Neural progenitor cell (in vitro differentiated cells): ENCODE data around the gene PTPRA. TPM values are rescaled to one million over a fixed set of nuclear protein-coding genes. Genes with fewer than 3 reads are reported as not detected.
A peak's percentile ranks its signal among the peaks of the same experiment; 100 is the strongest.

Experiments used
- DNase-seq: peaks from one replicate; pipeline ENCODE4 v3.0.0-alpha.2; 2016; ENCODE audit warnings: low spot score
- H2AFZ ChIP-seq: fragments of 200-600 bp; sonication (generic); replicated peaks from 2 replicates; pipeline ENCODE4 v1.6.1; 2016; ENCODE audit warnings: antibody characterized with exemption
- H3F3A ChIP-seq: fragments of 200-600 bp; sonication (generic); 2 replicates; pipeline ENCODE4 v1.6.1; 2016; ENCODE audit warnings: antibody characterized with exemption, low read depth
- H3K27ac ChIP-seq: fragments of 200-600 bp; sonication (generic); 2 replicates; pipeline ENCODE4 v1.5.1; 2016; ENCODE audit warnings: mild to moderate bottlenecking
- H3K27me3 ChIP-seq: fragments of 200-600 bp; sonication (generic); 2 replicates; pipeline ENCODE4 v1.6.1; 2016; ENCODE audit warnings: mild to moderate bottlenecking, moderate library complexity
- H3K36me3 ChIP-seq: fragments of 200-600 bp; sonication (generic); 2 replicates; pipeline ENCODE4 v1.5.1; 2016
- H3K4me1 ChIP-seq: fragments of 200-600 bp; sonication (generic); 2 replicates; pipeline ENCODE4 v1.6.1; 2016; ENCODE audit warnings: mixed run types
- H3K4me2 ChIP-seq: fragments of 200-600 bp; sonication (generic); 2 replicates; pipeline ENCODE4 v1.6.1; 2016
- H3K4me3 ChIP-seq: fragments of 200-600 bp; sonication (generic); 2 replicates; pipeline ENCODE4 v1.5.1; 2016
- H3K79me2 ChIP-seq: fragments of 200-600 bp; sonication (generic); 2 replicates; pipeline ENCODE4 v1.6.1; 2016; ENCODE audit warnings: low read depth
- H3K9ac ChIP-seq: fragments of 200-600 bp; sonication (generic); 2 replicates; pipeline ENCODE4 v1.6.1; 2016
- H3K9me3 ChIP-seq: fragments of 200-600 bp; sonication (generic); 2 replicates; pipeline ENCODE4 v1.5.1; 2016; ENCODE audit warnings: low read depth
- H4K20me1 ChIP-seq: fragments of 200-600 bp; sonication (generic); 2 replicates; pipeline ENCODE4 v1.6.1; 2016; ENCODE audit warnings: low read depth
- H3K27ac Mint-ChIP-seq: 3 replicates; pipeline ENCODE4 v1.8.0; 2021; ENCODE audit warnings: mixed read lengths
- H3K27me3 Mint-ChIP-seq: 2 replicates; pipeline ENCODE4 v1.8.0; 2022; ENCODE audit warnings: low read depth, mild to moderate bottlenecking, inconsistent platforms, moderate library complexity, mixed read lengths; ENCODE audit not compliant: insufficient read depth
- H3K36me3 Mint-ChIP-seq: 3 replicates; pipeline ENCODE4 v1.8.0; 2021; ENCODE audit warnings: mixed read lengths
- H3K4me1 Mint-ChIP-seq: 3 replicates; pipeline ENCODE4 v1.8.0; 2021; ENCODE audit warnings: mixed read lengths
- H3K4me3 Mint-ChIP-seq: 3 replicates; pipeline ENCODE4 v1.8.0; 2021; ENCODE audit warnings: mild to moderate bottlenecking, moderate library complexity, mixed read lengths
- H3K9me3 Mint-ChIP-seq: 3 replicates; pipeline ENCODE4 v1.8.0; 2020; ENCODE audit warnings: mixed read lengths
- EZH2 ChIP-seq: fragments of 200-600 bp; sonication (generic); IDR thresholded peaks from 2 replicates; pipeline ENCODE4 v1.6.1; 2017; ENCODE audit warnings: antibody characterized with exemption, mild to moderate bottlenecking, moderate library complexity
- EZH2phosphoT487 ChIP-seq: fragments of 200-600 bp; sonication (generic); IDR thresholded peaks from 2 replicates; pipeline ENCODE4 v1.6.1; 2017; ENCODE audit warnings: antibody characterized with exemption
- total RNA-seq: library from RNA; depleted of rRNA; stranded (reverse); fragments of >200 nt; gene quantifications from 2 replicates; pipeline ENCODE4 v1.2.3, GENCODE V29; 2015; ENCODE audit warnings: low replicate concordance
- TF ChIP-seq, protein P1 (sequence below): fragments of 200-600 bp; sonication (generic); IDR thresholded peaks from 2 replicates; pipeline ENCODE4 v1.5.1; 2017; ENCODE audit warnings: antibody characterized with exemption, mild to moderate bottlenecking

PTPRA gene
- total RNA-seq, 1 donor from 2014 or later = 77.7 TPM

DNA sequence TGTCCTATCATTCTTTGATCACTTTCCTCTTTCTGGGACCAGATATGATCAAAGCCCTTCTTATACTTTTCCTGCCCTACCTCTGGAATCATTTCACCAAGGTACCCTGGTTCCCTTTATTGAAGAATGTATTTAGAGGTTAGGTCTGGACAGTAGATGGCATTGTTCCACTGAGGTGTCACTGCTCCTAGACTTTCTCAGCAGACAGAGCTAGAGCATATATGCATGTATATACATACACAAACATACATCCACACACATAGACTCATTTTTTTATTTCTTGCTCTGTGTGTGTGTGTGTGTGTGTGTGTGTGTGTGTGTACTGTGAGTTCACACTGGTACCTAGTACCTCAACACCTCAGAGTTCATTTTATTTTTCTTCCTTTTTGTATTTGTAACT, 40.9 kb downstream of the PTPRA start:
- no peak overlapping the region for H2AFZ ChIP-seq
- no peaks in the 10 kb centered on the region for H3K27me3 ChIP-seq
- no peaks in the 10 kb centered on the region for H3K4me1 ChIP-seq
- no peak overlapping the region for H3K27ac Mint-ChIP-seq
- H3K4me1 Mint-ChIP-seq = peaks cover 5% of the 10 kb centered on the region
- no peaks in the 10 kb centered on the region for H3K36me3 ChIP-seq
- no peak overlapping the region for H3K27ac ChIP-seq
- H3K9ac ChIP-seq = no peak overlapping the region
- TF ChIP-seq, protein P1, sequence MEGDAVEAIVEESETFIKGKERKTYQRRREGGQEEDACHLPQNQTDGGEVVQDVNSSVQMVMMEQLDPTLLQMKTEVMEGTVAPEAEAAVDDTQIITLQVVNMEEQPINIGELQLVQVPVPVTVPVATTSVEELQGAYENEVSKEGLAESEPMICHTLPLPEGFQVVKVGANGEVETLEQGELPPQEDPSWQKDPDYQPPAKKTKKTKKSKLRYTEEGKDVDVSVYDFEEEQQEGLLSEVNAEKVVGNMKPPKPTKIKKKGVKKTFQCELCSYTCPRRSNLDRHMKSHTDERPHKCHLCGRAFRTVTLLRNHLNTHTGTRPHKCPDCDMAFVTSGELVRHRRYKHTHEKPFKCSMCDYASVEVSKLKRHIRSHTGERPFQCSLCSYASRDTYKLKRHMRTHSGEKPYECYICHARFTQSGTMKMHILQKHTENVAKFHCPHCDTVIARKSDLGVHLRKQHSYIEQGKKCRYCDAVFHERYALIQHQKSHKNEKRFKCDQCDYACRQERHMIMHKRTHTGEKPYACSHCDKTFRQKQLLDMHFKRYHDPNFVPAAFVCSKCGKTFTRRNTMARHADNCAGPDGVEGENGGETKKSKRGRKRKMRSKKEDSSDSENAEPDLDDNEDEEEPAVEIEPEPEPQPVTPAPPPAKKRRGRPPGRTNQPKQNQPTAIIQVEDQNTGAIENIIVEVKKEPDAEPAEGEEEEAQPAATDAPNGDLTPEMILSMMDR = peak; percentile 14
- TF ChIP-seq EZH2 (no peak), EZH2phosphoT487 (no peak)
- no peaks in the 10 kb centered on the region for H3K27me3 Mint-ChIP-seq
- peaks cover 52% of the 10 kb centered on the region for H3K79me2 ChIP-seq
- H3K4me2 ChIP-seq = no peak overlapping the region
- H4K20me1 ChIP-seq = peaks cover 28% of the 10 kb centered on the region
- H3K36me3 Mint-ChIP-seq = peaks cover 15% of the 10 kb centered on the region
- H3K4me3 Mint-ChIP-seq = no peak overlapping the region
- no peak overlapping the region for H3K4me3 ChIP-seq
- peaks cover 6% of the 10 kb centered on the region for H3F3A ChIP-seq
- peaks cover 9% of the 10 kb centered on the region for H3K9me3 Mint-ChIP-seq
- no peaks in the 10 kb centered on the region for H3K9me3 ChIP-seq
- DNase-seq = no peak

DNA sequence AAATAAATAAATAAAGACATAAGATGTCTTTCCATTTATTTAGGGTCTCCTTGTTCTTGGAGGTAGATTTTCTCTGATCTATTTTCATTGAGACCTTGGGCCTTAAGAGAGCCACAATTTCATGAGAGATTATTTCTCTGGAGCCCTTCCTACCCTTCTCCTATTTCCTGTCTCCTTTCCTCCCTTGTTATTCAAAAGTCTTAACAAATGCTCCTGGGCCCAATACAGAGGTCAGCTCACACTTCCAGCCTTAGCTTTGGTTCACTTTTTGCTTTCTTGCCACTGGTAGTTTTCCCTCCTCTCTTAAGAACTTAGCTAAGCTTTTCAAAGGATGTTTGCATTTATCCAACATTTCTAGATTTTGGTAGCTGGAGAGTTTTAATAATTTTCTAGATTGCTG, 44.0 kb downstream of the PTPRA start:
- Histone ChIP-seq H3K27ac (no peak overlapping the region), H3K36me3 (no peaks in the 10 kb centered on the region), H3K4me1 (no peaks in the 10 kb centered on the region), H3K9me3 (no peaks in the 10 kb centered on the region), H4K20me1 (peaks cover 41% of the 10 kb centered on the region), H3K4me3 (no peak overlapping the region), H3K79me2 (peaks cover 58% of the 10 kb centered on the region), H3K9ac (no peak overlapping the region), H3K27me3 (no peaks in the 10 kb centered on the region), H3F3A (no peaks in the 10 kb centered on the region), H2AFZ (no peak overlapping the region), H3K4me2 (no peak overlapping the region)
- H3K36me3 Mint-ChIP-seq = peaks cover 16% of the 10 kb centered on the region
- no peak overlapping the region for H3K27ac Mint-ChIP-seq
- H3K4me1 Mint-ChIP-seq = peaks cover 16% of the 10 kb centered on the region
- H3K9me3 Mint-ChIP-seq = peaks cover 9% of the 10 kb centered on the region
- no peak overlapping the region for H3K4me3 Mint-ChIP-seq
- peaks cover 2% of the 10 kb centered on the region for H3K27me3 Mint-ChIP-seq
- TF ChIP-seq EZH2 (no peak), EZH2phosphoT487 (no peak)
- TF ChIP-seq, protein P1 = no peak
- DNase-seq = no peak

DNA sequence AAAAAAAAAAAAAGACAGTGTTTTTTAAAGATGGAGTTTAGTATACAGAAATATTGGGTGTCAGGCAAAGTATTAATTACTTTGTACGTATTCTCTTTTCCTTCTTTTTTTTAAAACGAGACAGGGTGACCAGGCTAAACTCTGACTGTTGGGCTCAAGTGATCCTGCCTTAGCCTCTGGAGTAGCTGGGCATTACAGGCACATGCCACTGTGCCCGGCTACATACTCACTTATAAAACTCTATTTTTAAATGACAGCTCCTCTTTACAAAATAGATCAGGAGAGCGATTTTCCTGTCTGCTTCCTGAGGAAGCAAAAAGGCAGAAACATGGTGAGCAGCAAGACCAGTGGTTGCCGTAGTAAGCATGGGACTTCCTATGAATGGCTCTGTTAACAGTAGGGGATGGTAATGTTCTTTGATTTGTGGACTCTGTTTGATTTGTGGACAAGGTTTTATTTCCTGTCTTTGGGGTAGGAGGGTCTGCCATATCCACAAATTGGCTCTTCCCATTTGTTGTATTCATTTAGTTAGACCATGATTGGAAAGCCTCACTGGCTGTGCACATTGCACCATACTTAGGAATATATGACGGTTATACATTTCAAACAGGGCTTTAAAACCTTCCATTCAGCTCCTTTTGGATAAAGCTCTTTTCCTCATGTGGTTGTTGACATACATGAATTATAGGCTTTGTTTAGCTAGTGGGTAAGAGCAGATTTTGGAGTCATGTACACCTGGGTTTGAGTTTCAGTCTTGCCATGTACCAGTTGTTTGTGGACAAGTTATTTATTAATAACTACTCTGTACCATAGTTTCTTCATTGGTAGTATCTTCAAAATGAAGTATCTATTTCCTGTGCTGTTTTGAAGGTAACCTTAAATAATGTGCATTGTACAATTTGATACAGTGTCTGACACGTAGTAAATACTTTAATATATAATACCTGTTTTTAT, 45.1 kb downstream of the PTPRA start:
- Mint-ChIP-seq H3K4me3 (no peak overlapping the region), H3K27ac (peak overlapping the region; percentile 65), H3K36me3 (peaks cover 16% of the 10 kb centered on the region), H3K9me3 (peaks cover 9% of the 10 kb centered on the region), H3K27me3 (peaks cover 2% of the 10 kb centered on the region), H3K4me1 (peaks cover 16% of the 10 kb centered on the region)
- H3K36me3 ChIP-seq = no peaks in the 10 kb centered on the region
- peaks cover 34% of the 10 kb centered on the region for H4K20me1 ChIP-seq
- H3K79me2 ChIP-seq = peaks cover 58% of the 10 kb centered on the region
- H2AFZ ChIP-seq = no peak overlapping the region
- no peaks in the 10 kb centered on the region for H3F3A ChIP-seq
- no peaks in the 10 kb centered on the region for H3K4me1 ChIP-seq
- no peak for DNase-seq
- TF ChIP-seq, protein P1 = no peak
- no peak for TF ChIP-seq EZH2
- H3K9ac ChIP-seq = no peak overlapping the region
- no peaks in the 10 kb centered on the region for H3K9me3 ChIP-seq
- H3K4me3 ChIP-seq = no peak overlapping the region
- H3K27ac ChIP-seq = no peak overlapping the region
- H3K4me2 ChIP-seq = no peak overlapping the region
- no peaks in the 10 kb centered on the region for H3K27me3 ChIP-seq
